Body of pancreas (tissue), 4 donors: ENCODE measurements around the gene CRBN. TPM values are rescaled to one million over a fixed set of nuclear protein-coding genes. Genes with fewer than 3 reads are reported as not detected.

Source experiments
- ATAC-seq: fragments of 150-250 bp; one replicate; pipeline ENCODE4 v1.9.1; 2016
- DNase-seq, 4 donors: peaks; one replicate each; pipeline ENCODE4 v3.0.0-alpha.2; 2019
- H3K27ac ChIP-seq, 4 donors: fragments of 200-600 bp; sonication (generic); 1 replicate in 3 of 4; 2 replicates in 1 of 4; pipeline versions ENCODE4 v1.5.1 to v1.6.1; 2016 to 2019; ENCODE audit warnings: mild to moderate bottlenecking in 1 of 4, mixed read lengths in 1 of 4, moderate library complexity in 1 of 4
- H3K27me3 ChIP-seq, 2 donors: fragments of 200-600 bp; sonication (generic); one replicate each; pipeline ENCODE4 v1.6.0; 2016; ENCODE audit warnings: mild to moderate bottlenecking in 1 of 2
- H3K36me3 ChIP-seq, 2 donors: fragments of 200-600 bp; sonication (generic); replicated peaks in 1 of 2; 2 replicates each; pipeline ENCODE4 v1.5.1; 2016; ENCODE audit warnings: low read depth in 2 of 2; ENCODE audit not compliant: insufficient read depth in 1 of 2
- H3K4me1 ChIP-seq: fragments of 200-600 bp; sonication (generic); one replicate; pipeline ENCODE4 v1.6.0; 2016
- H3K4me3 ChIP-seq, 2 donors: fragments of 200-600 bp; sonication (generic); 1 replicate in 1 of 2; 2 replicates in 1 of 2; pipeline ENCODE4 v1.5.1; 2016 to 2019
- H3K9me3 ChIP-seq, 3 donors: fragments of 200-600 bp; sonication (generic); 1 replicate in 2 of 3; 2 replicates in 1 of 3; pipeline ENCODE4 v1.5.1; 2016
- CTCF ChIP-seq, 7 experiments: fragments of 450-650 bp in 4 of 7; fragments of 200-600 bp in 3 of 7; sonication (generic) in 3 of 7; IDR thresholded peaks; one replicate each; pipeline ENCODE4 v1.5.1; 2016 to 2019; ENCODE audit warnings: antibody characterized with exemption in 7 of 7
- POLR2A ChIP-seq, 3 donors: fragments of 450-650 bp; IDR thresholded peaks; one replicate each; pipeline ENCODE4 v1.6.1; 2016; ENCODE audit warnings: antibody characterized with exemption in 3 of 3, mild to moderate bottlenecking in 2 of 3
- WGBS, 2 donors: methylation state at CpG; one replicate each; pipeline ENCODE4 v1.1.5; 2017; 5-methylcytosine and 5-hydroxymethylcytosine counted together
- intact Hi-C: fragments of 100-400 bp; cut with DNase I; formaldehyde crosslinking; loops from one replicate; pipeline ENCODE4 v1.15.1; 2023
- small RNA-seq: library from RNA; depleted of rRNA; stranded (forward); fragments of <200 nt; gene quantifications from one replicate; pipeline ENCODE3, GENCODE V24; 2016
- total RNA-seq, 2 donors: library from RNA; depleted of rRNA; stranded (reverse); fragments of >200 nt; gene quantifications; one replicate each; pipeline ENCODE4 v1.1.0, GENCODE V29; 2016

CRBN gene
- total RNA-seq, 2 donors from 2014 or later, result 33.9 to 37.9 TPM

- H3K4me1 ChIP-seq, result no peaks in the 10 kb centered on the region
- DNase-seq (no peak), ATAC-seq (no peak)
- no peak overlapping the region for H3K4me3 ChIP-seq
- intact Hi-C loops, result no loop called here
- no peaks in the 10 kb centered on the region for H3K36me3 ChIP-seq
- H3K9me3 ChIP-seq, result no peaks in the 10 kb centered on the region
- no peaks in the 10 kb centered on the region for H3K27me3 ChIP-seq
- TF ChIP-seq POLR2A (IDR thresholded peaks at IDR 0.05) (no peak), CTCF (IDR thresholded peaks at IDR 0.05) (no peak)
- 73 to 80% methylated on average over 6 of the region's 6 CpGs for WGBS, 2 donors
- H3K27ac ChIP-seq, result no peak overlapping the region
Observed at GRCh38 chr3:3102751-3103150, 76.7 kb downstream of the CRBN start.

GRCh38 chr3:3101660-3102458 is 77.6 kb downstream of the CRBN start:
- no peak for ATAC-seq
- intact Hi-C loops, result no loop called here
- no peak for TF ChIP-seq POLR2A (IDR thresholded peaks at IDR 0.05)
- no peak for TF ChIP-seq CTCF (IDR thresholded peaks at IDR 0.05)
- H3K4me1 ChIP-seq, result no peaks in the 10 kb centered on the region
- no peak for DNase-seq
- 65 to 66% methylated on average over 6 of the region's 6 CpGs for WGBS, 2 donors
- H3K27ac ChIP-seq, result no peak overlapping the region
- H3K27me3 ChIP-seq, result no peaks in the 10 kb centered on the region
- H3K36me3 ChIP-seq, result no peaks in the 10 kb centered on the region
- no peaks in the 10 kb centered on the region for H3K9me3 ChIP-seq
- H3K4me3 ChIP-seq, result no peak overlapping the region

Small RNAs within 50 kb of the gene (small RNA-seq; reads per million reads assigned to genes)
- gene RF00416, result not detected

Other genes starting within 250 kb of the CRBN start
- gene IL5RA, start 69.3 kb downstream of the CRBN start, total RNA-seq, result not detected
- gene TRNT1, start 52.8 kb downstream of the CRBN start, total RNA-seq, result 10 to 100 TPM; 14.0 to 26.0 TPM